ENCODE results near the gene KIF3B.
"Not testable (repeated sequence)": the region's sequence is repeated elsewhere in the genome, so short reads cannot be mapped to it uniquely, and the experiment has no call there.

The KIF3B gene

DNA sequence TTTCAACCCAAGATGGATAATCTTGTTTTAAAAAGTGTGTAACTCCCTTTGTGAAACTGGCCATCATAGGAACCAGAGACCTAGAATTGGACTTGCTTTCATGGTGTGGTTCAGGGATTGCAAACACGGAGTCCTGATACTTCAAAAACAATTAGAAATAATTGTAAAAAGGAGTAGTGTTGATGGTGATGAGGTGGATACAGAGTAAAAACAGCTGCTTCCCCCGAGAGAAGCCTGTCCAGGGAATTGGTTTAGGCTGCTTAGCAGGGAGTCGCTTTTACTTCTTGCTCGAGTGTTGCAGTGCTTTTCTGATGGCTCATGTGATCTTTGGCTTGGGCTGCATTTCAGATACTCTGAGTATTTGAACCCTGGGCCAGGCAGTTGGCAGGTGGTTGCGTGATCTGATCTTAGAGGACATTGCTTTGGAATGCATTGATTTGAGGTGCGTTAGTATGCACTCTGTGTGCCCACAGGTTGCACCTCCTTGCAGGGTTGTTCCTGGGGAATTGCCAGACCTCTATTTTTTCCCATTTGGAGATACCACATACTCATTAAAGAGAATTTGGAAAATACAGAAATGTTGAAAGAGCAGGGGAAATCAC is 19.5 kb downstream of the KIF3B start:
- no peak for DNase-seq

DNA sequence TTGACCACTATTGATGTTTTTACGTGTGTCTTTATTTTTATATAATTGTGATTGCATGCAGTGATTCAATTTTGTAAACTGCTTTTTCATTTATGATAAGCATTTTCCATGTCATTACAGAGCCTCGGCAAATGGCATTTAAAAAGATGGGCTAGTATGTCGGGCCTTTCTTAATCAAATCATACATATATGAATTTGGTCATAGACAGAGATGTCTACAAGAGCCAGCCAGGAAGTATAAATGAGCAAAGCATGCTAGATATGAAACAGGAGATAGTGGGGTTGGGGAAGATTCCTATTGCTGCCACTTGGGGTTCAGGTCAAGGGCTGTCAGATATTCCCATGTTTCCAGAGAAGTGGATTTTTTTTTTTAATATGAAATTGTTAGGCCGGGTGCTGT is 20.0 kb downstream of the KIF3B start:
- no peak for DNase-seq

DNA sequence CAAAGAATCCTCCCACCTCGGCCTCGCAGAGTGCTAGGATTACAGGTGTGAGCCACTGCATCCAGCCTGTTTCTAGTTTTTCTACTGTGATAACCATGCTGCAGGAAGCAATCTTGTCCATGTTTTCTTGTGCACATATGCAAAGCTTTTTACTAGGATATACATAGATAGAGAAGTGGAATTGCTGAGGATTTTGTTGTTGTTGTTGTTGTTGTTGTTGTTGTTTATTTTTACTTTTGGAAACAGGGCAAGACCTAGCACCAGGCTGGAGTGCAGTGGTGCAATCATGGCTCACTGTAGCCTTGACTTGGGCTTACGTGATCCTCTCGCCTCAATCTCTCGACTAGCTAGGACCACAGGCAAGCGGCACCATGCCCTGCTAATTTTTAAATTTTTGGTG is 23.2 kb downstream of the KIF3B start:
- no peak for DNase-seq

DNA sequence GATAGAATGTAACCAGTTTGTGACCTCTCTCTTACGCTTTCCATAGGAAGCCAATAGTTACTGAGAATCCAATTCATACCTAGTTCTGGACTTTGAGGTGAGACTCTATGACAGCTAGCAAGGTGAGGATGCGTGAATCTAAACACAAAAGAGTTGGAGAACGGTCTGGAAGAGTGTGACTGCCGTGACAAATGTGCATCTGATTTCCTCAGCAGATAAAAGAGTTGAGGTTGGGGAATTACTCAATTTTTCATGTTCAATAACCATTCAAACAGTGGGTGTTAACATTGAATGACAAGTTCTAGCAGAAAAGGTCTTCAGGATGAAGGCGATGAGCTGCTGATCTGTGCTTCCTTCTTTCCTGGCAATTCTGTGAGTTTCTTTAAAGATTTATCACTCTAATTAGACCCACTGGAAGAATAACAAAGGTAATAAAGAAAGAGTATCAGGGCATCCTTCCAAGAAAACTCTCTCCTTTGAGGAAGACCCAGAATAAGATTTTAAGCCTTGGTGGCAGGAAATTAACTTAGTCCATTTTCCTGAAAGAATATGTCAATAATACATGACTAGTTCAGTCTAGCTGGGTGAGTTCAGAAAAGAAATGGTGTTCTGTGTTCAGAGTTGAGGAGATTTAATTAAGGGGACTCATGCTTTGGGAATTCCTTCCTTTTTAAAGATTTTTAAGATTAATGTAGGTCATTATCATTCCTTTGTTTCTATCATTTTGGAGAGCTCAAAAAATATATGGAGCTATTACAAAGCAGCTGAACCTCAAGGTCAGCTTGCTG is 24.5 kb downstream of the KIF3B start:
- no peak for DNase-seq

DNA sequence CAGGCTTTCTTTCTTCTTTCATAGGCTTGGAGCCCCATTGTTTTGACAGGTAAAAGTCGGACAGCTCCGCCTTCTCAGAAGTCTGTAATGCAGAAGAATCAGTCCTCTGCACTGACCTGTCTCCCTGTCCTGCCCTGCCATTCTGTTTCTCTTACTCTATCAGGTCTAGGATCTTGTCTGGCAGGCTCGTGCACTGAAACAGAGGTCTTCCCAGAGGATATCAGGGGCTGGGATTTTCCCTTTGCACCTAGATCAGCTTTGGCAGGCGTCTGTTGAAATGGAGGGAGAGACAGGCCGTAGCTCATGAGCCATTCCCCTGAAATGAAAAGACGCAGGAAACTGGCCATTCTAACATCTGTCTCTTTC is 25.0 kb downstream of the KIF3B start:
- DNase-seq = no peak

DNA sequence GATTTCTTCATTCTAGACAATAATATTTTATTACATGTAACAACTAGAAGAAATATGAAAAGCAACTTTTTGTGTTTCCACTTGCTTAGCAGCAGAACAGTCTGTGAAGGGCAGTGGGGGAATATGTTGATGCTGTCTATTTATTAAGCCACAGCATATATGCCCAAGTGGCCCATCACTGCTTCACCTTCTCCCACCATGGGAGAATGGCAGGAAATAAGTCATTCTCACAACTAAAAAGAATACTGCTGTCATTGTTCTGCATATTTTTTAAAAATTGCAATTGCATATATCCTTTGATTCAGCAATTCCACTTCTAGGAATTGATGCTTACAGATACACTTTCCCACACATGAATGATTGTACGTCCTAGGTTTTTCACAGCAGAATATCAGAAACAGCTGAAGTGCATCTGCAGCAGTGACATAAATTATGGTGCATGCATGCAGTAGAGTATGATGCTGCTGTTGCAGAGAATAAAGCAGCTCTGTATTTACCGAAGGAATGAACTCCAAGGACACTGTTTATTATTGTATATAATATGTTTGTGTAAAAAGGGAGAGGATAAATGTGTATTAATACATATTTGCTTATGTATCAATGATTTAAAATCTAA is 26.8 kb downstream of the KIF3B start:
- DNase-seq = no peak

DNA sequence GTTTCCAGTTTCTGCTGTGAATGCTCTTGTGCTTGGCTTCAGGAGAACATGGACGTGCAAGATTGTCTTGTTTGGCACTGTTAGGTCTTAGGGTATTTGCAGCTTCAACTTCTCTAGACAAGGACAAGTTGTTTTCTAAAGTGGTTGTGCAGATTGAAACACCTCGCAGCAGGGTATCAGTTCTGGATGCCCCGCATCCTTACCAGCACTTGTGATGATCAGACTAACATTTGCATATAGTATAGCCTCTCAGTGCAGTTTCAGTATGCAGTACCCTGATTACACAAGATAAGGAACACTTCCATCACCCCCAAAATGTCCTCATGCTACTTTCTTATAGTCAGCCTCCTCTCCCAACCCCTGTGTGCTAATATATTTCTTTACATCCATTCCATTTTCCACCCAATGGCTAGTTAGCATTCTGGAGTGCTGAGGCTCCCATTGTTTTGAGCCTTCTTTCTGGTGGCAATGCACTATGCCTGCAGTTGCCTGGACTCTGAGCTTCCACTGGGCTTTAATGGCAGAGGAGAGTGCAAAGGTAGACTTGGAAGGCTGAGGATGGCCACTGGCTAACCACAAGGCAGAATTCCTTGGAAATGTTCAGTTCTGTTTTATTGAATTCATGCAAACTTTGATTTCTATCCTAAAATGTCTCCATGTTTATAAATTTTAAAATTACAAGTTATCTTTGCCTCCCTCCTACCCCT is 35.4 kb downstream of the KIF3B start:
- DNase-seq = no peak

DNA sequence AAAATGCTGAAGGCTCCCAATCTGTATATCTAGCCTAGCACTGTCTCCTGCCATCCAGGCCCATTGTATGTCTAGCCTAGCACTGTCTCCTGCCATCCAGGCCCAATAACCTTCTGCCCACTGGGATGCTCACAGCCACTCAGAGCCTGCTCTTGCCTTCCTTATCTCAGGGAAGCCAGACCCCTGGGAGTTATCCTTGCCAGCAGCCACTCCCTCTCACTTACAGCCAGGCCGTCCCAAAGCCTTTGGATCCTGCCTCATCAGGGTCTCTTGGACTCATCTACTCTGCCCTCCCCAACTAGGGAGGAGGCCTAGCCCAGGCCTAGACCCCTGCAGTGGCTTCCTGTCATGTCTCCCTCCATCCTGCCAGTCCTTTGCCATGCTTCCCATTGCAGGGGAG is 37.3 kb downstream of the KIF3B start:
- no peak for DNase-seq

DNA sequence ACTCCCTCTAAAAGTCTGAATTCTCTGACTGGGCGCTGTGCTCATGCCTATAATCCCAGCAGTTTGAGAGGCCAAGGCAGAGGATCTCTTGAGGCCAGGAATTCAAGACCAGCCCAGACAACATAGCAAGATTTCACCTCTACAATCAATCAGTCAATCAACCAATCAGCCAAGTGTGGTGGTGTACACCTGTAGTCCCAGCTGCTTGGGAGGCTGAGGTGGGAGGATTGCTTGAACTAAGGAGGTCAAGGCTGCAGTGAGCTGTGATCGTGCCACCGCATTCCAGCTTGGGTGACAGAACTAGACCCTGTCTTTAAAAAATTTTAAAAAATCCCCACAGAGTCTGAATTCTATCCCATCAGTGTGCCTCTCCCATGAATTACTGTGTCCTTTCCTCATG is 37.9 kb downstream of the KIF3B start:
- no peak for DNase-seq

DNA sequence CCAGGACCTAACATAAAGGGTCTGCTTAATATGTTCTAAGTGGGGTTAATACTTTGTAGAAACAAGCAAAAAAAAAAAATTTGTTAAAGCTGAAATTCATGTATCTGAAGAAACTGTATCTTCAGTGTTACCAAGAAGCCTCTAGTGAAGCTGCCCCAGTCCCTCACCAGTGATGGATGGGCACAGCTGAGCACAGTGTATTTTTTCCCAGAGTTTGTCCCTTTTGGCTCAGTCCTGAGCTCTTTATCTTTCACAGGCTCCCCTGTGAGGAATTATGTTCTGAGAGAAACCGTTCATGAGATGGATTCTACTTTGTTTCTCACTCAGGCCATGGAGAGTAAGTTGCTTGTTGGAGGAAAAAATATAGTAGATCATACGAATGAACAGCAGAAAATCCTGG is 38.4 kb downstream of the KIF3B start:
- DNase-seq = no peak

DNA sequence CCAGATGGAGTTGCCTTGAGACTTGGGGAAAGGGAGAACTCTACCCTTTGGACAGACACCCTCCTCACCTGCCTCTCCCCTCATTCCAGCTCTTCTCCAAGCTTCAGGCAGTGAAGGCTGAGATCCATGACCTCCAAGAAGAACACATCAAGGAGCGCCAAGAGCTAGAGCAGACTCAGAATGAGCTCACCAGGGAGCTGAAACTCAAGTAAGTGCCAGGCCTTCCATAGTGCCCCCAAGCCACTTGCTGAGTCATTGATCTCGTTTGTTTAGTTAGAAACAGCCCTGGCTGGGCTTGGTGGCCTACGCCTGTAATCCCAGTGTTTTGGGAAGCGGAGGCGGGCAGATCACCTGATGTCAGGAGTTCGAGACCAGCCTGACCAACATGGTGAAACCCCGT is 39.2 kb downstream of the KIF3B start:
- no peak for DNase-seq

DNA sequence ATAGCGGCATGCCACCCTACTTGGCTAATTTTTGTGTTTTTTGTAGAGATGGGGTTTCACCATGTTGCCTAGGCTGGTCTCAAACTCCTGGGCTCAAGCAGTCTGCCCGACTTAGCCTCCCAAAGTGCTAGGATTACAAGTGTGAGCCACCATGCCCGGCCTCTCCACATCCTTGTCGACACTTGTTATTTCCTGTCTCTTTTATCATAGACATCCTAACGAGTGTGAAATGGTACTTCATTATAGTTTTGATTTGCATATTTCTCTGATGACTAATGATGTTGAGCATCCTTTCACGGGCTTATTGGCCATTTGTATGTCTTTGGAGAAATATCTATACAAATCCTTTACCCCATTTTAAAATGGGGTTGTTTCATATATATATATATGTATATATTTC is 41.6 kb downstream of the KIF3B start:
- no peak for DNase-seq

DNA sequence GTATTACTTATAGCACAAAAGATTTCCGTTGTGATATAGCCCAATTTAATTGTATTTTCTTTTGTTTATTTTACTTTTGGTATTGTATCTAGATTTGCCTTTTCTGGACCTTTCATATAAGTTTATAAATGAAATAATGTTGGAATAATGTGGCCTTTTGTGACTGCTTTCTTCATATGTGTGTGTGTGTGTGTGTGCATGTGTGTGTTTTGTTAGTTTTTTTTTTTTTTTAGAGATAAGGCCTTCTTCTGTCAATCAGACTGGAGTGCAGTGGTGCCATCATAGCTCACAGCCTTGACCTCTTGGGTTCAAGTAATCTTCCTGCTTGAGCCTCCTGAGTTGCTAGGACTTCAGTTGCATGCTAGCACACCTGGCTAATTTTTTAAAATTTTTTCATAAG is 42.9 kb downstream of the KIF3B start:
- no peak for DNase-seq

DNA sequence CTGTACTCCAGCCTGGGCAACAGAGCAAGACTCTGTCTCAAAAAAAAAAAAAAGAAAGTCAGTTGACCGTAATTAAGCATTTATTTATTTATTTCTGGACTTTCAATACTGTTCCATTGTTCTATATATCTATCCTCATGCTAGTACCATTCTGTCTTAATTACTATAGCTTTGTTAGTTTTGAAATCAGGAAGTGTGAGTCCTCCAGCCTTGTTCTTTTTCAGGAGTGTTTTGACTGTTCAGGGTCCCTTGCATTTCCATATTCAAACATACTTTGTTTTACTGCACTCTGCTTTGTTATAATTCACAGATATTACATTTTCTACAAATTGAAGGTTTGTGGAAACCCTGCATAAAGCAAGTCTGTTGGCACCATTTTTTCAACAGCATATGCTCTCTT is 43.9 kb downstream of the KIF3B start:
- no peak for DNase-seq

DNA sequence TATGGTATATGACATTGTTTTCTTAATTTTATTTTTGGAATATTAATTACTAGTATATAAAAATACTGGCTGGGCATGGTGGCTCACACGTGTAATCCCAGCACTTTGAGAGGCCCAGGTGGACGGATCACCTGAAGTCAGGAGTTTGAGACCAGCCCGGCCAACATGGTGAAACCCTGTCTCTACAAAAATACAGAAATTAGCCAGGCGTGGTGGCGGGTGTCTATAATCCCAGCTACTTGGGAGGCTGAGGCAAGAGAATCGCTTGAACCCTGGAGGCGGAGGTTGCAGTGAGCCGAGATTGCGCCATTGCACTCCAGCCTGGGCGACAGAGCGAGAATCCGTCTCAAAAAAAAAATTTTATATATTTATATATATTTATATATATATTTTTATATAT is 44.8 kb downstream of the KIF3B start:
- not testable (repeated sequence) for DNase-seq

DNA sequence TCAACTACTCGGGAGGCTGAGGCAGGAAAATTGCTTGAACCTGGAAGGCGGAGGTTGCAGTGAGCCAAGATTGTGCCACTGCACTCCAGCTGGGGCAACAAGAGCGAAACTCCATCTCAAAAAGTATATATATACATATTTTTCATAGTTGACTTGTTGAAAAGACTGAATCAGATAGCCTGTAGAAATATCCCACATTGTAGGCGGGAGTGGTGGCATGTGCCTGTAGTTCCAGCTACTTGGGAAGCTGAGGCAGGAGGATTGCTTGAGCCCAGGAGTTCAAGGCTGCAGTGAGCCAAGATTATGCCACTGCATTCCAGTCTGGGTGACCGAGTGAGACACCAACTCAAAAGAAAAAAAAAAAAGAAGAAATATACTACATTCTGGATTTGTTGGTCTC is 46.3 kb downstream of the KIF3B start:
- DNase-seq = not testable (repeated sequence)

DNA sequence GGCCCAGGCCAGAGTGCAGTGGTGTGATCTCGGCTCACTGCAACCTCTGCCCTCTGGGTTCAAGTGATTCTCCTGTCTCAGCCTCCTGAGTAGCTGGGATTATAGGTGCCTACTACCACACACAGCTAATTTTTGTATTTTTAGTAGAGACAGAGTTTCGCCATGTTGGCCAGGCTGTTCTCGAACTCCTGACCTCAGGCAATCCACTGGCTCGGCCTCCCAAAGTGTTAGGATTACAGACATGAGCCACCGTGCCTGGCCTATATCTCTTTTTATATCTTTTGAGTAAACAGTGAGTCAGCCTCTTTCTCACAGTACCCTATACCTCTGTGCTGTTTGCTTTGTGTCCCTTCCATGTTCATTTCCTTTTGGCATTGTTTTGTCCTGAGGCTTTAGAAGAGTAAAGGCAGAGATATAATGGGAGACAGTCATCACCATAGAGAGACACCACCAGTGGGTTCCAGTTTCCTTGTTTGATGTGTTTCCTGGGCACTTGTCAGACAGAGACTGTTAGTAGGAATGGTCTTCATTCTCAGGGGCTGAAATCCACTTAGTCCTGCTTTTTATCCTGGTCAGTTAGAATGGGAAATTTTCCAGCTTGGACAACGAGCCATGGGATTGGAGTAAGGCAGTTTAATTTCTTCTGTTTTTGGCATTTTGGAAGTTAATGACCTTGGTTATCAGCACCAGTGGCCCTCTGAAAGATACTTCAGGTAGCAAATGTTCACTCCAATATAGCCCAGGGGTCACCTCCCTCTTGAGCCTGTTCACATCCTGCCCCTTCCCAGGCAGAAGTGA is 48.5 kb downstream of the KIF3B start:
- DNase-seq = no peak

DNA sequence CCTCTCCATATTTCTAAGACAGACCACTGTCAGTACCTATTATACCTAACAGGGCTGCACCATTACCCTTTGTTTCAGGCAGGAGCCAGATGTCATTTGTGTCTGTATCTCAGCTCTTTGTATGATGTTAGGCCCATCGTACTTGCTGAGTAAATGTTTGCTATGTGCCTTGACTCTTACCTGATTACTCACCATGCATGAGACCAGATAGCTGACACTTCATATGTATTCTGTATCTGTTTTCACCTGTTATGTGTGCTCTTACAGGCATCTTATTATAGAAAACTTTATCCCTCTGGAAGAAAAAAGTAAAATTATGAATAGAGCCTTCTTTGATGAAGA is 49.0 kb downstream of the KIF3B start:
- no peak for DNase-seq

DNA sequence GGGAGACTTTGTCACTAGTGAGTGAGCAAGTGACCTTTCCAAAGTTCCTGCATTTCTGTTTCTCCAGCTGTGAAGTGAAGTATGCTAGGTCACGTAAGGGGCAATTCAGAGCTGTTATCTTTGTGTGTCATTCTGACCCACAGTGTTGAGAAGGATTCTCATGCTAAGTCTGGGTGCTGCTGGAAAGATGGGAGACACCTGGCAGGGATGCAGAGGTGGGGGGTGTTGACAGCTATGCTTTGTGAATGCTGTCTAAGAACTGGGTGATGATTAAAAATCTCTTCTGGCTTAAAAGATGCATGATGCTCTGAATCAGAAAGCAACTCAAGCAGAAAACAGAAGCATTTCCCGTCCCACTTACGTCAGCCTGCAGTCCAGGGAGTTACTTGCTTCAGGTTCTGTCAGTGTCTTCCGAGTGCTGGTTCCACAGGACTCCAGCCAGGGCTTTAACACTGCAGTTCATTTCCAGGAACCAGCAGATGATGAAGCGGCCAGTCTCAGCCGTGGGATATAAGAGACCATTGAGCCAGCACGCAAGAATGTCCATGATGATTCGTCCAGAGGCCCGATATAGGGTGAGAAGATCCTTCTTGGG is 49.7 kb downstream of the KIF3B start:
- no peak for DNase-seq

DNA sequence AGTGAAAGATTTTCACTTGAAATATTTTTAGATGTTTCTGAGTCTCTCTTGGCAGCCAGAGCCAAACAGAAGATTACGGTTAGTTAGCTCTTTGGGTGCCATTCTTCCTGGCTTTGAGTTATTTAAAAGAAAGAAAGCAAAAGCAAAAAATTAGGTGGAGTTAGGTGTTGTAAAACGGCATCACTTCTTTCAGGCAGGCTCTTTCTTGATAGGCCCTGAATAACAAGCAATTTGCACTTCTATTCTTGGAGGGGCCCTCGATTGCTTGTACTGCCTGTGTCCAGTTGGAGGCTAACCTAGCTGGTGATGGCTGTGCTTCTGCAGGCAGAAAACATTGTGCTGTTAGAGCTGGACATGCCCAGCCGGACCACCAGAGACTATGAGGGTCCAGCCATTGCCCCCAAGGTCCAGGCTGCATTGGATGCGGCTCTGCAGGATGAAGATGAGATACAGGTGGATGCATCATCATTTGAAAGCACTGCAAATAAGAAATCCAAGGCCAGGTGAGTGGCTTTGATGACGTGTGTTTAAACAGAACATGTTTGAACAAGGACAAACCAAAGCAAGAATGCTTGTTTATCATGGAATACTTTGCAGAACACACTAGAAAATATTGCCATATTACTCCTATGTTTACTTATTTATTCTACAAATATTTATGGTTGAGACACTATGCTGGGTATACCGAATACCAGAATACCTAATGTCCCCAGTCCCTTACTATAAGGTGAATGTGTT is 52.5 kb downstream of the KIF3B start:
- DNase-seq = no peak

DNA sequence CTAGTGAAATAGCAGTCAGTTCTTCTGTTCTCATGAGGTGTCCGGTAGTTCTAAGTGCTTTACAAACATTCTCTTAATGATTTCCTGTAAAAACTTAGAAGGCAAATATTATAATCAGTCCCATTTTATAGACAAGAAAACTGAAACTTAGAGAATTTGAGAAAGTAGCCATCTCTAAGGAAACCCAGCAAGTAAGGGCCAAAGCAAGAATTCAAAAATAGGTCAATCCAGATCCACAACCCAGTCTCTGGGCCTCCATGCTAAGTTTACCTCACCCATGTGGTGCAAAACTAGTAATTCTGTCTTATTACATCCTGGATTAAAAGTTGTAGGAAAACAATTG is 53.1 kb downstream of the KIF3B start:
- no peak for DNase-seq

DNA sequence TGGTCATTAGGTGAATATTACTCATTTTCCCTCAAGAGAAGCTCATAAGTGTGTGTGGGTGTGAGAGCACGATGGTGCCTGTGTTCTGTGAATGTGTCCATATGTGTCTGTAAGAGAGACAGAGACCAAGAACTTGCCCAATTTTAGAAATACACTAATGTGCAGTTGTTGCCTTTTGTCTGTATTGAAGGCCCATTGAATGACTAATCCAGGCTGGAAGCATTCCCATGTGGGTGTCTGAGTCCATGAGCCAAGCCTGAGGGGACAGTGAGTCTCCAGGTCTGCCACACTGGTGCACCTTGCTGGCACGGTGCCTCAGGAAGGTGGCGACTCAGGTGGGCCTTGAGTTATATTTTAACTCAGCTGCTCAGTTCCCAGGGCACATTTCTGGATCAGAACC is 55.2 kb downstream of the KIF3B start:
- DNase-seq = peak; percentile 42

Measured in stimulated activated CD8-positive, alpha-beta memory T cell treated with anti-CD3 and anti-CD28 coated beads, Interleukin-4, amount 100 ng/mL, for 48 hours (primary cell).